ENCODE data around the gene MFGE8.

MFGE8 gene, protein sequence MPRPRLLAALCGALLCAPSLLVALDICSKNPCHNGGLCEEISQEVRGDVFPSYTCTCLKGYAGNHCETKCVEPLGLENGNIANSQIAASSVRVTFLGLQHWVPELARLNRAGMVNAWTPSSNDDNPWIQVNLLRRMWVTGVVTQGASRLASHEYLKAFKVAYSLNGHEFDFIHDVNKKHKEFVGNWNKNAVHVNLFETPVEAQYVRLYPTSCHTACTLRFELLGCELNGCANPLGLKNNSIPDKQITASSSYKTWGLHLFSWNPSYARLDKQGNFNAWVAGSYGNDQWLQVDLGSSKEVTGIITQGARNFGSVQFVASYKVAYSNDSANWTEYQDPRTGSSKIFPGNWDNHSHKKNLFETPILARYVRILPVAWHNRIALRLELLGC

DNA sequence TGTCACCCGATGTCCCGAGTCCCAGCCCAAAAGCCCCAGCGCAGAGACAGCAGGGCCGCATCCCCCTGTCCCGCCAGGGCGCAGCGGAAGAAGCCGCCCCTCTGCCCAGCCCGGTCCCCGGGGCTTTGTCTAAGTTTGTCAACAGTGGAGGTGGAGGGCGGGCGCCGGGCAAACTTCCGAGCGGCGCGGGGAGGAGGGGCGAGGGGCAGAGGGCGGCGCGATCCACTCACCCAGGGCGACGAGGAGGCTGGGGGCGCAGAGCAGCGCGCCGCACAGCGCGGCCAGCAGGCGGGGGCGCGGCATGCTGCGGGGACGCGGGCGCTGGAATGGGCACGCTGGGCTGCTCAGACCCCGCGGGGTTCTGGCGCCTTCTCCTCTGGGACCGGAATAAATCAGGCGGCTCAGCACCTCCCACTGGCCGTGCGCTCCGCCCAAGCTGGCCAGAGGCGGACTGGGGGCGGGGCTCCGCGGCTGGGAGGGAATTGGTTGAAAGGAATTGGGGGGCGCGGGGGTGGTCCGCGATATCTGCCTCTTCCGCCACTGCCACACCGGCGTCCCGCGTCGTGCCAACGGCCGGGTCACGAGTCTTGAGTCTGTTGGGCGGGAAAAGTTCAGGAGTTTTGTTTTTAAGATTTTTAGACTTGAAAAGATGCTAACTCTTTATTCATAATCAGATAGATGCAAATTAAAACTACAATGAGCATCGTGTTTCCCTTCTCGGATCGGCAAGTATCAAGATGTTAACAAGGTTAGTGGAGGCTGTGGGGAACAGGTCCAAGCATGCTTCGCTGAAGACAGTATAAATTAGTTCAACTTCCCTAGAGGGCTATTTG lies at the start of gene MFGE8:
MFGE8 (minus strand) TSS at position 363 of the 833 bp plus-strand sequence; CDS start at position 303, 60 bp downstream.
- ATAC-seq, result peak; percentile 91

DNA sequence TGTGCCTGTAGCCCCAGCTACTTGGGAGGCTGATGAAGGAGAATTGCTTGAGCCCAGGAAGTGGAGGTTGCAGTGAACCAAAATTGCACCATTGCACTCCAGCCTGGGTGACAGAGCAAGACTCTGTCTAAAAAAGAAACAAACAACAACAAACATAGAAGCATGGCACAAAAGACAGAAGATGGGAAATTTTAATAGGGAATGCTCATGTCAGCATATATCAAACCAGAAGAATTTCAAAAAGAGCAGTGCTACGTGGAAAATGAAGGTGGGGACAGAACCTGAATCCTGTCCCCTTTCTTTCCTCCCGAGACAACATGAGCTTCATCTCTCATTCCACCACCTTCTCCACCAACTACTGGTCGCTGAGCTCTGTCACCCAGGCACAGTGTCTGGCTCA lies 46.3 kb upstream of the MFGE8 start:
- no peak for ATAC-seq

More for the DNA sequence above, at the start of gene MFGE8:
- TF ChIP-seq GLIS3 (CRISPR knock-in tag; IDR thresholded peaks at IDR 0.05) (no peak), OSR1 (CRISPR knock-in tag; IDR thresholded peaks at IDR 0.05) (no peak), ARNTL (CRISPR knock-in tag; IDR thresholded peaks at IDR 0.05; ENCODE audit: borderline replicate concordance, low read depth) (no peak), TCF4 (CRISPR knock-in tag; IDR thresholded peaks at IDR 0.05; ENCODE audit: borderline replicate concordance) (no peak), CSDC2 (CRISPR knock-in tag; IDR thresholded peaks at IDR 0.05) (no peak), ZFP30 (CRISPR knock-in tag; IDR thresholded peaks at IDR 0.05) (no peak), SNAI2 (CRISPR knock-in tag; IDR thresholded peaks at IDR 0.05) (no peak), ZFP3 (CRISPR knock-in tag; IDR thresholded peaks at IDR 0.05) (no peak)
- TF ChIP-seq, protein P1, sequence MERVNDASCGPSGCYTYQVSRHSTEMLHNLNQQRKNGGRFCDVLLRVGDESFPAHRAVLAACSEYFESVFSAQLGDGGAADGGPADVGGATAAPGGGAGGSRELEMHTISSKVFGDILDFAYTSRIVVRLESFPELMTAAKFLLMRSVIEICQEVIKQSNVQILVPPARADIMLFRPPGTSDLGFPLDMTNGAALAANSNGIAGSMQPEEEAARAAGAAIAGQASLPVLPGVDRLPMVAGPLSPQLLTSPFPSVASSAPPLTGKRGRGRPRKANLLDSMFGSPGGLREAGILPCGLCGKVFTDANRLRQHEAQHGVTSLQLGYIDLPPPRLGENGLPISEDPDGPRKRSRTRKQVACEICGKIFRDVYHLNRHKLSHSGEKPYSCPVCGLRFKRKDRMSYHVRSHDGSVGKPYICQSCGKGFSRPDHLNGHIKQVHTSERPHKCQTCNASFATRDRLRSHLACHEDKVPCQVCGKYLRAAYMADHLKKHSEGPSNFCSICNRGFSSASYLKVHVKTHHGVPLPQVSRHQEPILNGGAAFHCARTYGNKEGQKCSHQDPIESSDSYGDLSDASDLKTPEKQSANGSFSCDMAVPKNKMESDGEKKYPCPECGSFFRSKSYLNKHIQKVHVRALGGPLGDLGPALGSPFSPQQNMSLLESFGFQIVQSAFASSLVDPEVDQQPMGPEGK (CRISPR knock-in tag; IDR thresholded peaks at IDR 0.05; ENCODE audit: borderline replicate concordance), result no peak
- TF ChIP-seq, protein P2, sequence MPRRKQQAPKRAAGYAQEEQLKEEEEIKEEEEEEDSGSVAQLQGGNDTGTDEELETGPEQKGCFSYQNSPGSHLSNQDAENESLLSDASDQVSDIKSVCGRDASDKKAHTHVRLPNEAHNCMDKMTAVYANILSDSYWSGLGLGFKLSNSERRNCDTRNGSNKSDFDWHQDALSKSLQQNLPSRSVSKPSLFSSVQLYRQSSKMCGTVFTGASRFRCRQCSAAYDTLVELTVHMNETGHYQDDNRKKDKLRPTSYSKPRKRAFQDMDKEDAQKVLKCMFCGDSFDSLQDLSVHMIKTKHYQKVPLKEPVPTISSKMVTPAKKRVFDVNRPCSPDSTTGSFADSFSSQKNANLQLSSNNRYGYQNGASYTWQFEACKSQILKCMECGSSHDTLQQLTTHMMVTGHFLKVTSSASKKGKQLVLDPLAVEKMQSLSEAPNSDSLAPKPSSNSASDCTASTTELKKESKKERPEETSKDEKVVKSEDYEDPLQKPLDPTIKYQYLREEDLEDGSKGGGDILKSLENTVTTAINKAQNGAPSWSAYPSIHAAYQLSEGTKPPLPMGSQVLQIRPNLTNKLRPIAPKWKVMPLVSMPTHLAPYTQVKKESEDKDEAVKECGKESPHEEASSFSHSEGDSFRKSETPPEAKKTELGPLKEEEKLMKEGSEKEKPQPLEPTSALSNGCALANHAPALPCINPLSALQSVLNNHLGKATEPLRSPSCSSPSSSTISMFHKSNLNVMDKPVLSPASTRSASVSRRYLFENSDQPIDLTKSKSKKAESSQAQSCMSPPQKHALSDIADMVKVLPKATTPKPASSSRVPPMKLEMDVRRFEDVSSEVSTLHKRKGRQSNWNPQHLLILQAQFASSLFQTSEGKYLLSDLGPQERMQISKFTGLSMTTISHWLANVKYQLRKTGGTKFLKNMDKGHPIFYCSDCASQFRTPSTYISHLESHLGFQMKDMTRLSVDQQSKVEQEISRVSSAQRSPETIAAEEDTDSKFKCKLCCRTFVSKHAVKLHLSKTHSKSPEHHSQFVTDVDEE (CRISPR knock-in tag; IDR thresholded peaks at IDR 0.05), result no peak

More for the DNA sequence above, 46.3 kb upstream of the MFGE8 start:
- TF ChIP-seq, protein P2 (CRISPR knock-in tag; IDR thresholded peaks at IDR 0.05), result no peak
- TF ChIP-seq PPARA (CRISPR knock-in tag; IDR thresholded peaks at IDR 0.05; ENCODE audit: borderline replicate concordance) (no peak), TOX (CRISPR knock-in tag; IDR thresholded peaks at IDR 0.05; ENCODE audit: borderline replicate concordance) (no peak), ZNF70 (CRISPR knock-in tag; IDR thresholded peaks at IDR 0.05) (no peak), ZNF8 (CRISPR knock-in tag; IDR thresholded peaks at IDR 0.05) (no peak), ZFP30 (CRISPR knock-in tag; IDR thresholded peaks at IDR 0.05) (no peak), ESRRG (CRISPR knock-in tag; IDR thresholded peaks at IDR 0.05) (no peak), ISL1 (CRISPR knock-in tag; IDR thresholded peaks at IDR 0.05) (no peak), ZC3H10 (CRISPR knock-in tag; IDR thresholded peaks at IDR 0.05) (no peak), CSDC2 (CRISPR knock-in tag; IDR thresholded peaks at IDR 0.05) (no peak), TCF4 (CRISPR knock-in tag; IDR thresholded peaks at IDR 0.05; ENCODE audit: borderline replicate concordance) (no peak), SNAI2 (CRISPR knock-in tag; IDR thresholded peaks at IDR 0.05) (no peak), BACH2 (CRISPR knock-in tag; IDR thresholded peaks at IDR 0.05; ENCODE audit: borderline replicate concordance) (no peak), ZNF565 (CRISPR knock-in tag; conservative IDR thresholded peaks at IDR 0.05; ENCODE audit: low read depth) (no peak), GLIS3 (CRISPR knock-in tag; IDR thresholded peaks at IDR 0.05) (no peak), ZFP3 (CRISPR knock-in tag; IDR thresholded peaks at IDR 0.05) (no peak), OSR1 (CRISPR knock-in tag; IDR thresholded peaks at IDR 0.05) (no peak)
- TF ChIP-seq, protein P3, sequence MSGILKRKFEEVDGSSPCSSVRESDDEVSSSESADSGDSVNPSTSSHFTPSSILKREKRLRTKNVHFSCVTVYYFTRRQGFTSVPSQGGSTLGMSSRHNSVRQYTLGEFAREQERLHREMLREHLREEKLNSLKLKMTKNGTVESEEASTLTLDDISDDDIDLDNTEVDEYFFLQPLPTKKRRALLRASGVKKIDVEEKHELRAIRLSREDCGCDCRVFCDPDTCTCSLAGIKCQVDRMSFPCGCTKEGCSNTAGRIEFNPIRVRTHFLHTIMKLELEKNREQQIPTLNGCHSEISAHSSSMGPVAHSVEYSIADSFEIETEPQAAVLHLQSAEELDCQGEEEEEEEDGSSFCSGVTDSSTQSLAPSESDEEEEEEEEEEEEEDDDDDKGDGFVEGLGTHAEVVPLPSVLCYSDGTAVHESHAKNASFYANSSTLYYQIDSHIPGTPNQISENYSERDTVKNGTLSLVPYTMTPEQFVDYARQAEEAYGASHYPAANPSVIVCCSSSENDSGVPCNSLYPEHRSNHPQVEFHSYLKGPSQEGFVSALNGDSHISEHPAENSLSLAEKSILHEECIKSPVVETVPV (CRISPR knock-in tag; IDR thresholded peaks at IDR 0.05), result no peak
- TF ChIP-seq, protein P4, sequence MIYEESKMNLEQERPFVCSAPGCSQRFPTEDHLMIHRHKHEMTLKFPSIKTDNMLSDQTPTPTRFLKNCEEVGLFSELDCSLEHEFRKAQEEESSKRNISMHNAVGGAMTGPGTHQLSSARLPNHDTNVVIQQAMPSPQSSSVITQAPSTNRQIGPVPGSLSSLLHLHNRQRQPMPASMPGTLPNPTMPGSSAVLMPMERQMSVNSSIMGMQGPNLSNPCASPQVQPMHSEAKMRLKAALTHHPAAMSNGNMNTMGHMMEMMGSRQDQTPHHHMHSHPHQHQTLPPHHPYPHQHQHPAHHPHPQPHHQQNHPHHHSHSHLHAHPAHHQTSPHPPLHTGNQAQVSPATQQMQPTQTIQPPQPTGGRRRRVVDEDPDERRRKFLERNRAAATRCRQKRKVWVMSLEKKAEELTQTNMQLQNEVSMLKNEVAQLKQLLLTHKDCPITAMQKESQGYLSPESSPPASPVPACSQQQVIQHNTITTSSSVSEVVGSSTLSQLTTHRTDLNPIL (CRISPR knock-in tag; IDR thresholded peaks at IDR 0.05; ENCODE audit: low read depth), result no peak

Measured in SK-N-SH treated with all-trans-retinoic acid at 6 μM for 48 hours (cell line).